GM19467 (cell line): Measurements from ENCODE around the gene ERC1.

ENCODE experiments used
- ATAC-seq: cut with Tn5 transposase; IDR thresholded peaks from one replicate; pipeline ENCODE4 v1.9.1; 2021; ENCODE audit warnings: mild to moderate bottlenecking, moderate library complexity; ENCODE audit not compliant: unreplicated experiment

The ERC1 gene

DNA sequence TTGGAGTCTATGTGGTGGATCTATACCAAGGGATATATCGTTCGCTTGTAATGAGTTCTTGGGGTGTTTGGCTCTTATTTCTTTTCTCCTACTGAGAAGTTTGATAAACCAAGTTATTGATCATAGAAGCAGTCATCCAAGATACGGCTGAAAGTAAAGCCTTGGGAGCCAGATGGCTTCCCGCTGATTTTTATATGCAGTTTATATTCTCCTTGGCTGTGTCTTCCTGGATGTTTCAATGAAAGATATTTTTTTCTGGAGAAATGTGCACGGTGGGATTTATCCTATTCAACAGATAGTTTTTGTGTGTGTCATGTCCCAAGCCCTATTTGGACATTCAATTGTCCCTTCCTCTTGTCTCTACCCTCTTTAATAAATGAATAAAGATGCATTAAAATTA lies 289.0 kb downstream of the ERC1 start:
- ATAC-seq = no peak

DNA sequence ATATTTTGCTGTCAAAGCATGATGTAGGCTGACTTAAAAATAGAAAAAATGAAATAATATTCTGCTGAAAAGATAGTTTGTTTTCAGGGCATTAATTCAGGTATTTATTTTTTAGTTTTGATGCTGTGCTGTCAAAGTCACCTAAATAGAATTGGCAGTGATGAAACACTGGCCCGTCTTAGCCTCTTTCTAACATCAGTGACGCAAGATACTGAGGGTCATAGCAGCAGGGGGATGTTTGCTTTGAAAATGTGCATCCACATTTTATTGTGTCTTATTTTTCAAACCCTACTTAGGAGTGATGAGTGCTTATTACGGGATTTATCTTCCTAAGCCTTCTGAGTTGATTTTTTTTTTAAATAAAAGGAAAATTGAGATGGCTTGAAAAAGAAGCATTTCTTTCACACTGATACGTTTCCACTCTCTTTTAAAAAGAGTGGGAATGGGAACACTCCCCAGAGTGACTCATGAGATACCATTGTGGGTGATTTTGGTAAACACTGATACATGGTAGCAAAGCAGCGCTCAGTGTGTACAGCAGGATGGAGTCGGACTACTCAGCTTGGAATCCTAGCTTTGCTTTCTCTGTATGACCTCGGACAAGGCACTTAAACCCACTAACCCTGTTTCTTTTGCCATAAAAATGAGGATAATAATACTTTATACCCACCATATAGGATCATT lies 290.8 kb downstream of the ERC1 start:
- ATAC-seq = no peak

DNA sequence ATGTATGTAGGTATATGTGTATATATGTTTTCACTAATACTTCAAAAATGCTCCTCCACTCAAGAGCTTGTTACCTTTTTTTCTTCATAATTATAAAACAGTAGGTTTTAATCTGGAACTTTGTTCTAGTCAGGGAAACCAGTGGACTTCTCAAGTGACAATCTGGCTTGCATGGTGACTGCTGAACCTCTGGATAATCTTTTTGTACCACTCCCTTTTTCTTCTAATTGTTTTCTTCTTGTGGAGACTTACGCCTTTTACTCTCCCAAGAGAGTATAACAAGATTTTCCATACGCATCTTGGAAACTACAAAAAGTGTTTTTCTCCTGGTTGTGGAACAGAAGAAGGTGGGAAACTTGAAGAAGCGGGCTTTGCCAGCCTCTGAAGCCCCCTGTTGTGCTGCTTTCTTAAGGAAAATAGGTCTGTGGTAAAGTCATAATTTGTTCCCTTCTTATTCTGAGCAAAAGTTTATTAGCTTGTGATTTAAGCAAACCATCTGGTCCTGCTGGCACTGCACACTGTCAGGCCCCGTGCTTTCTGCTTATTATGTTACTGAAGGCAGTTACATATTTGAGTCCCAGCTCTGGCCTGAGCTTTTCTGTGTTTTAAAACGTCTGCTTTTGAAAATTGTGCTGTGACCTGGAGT lies 291.8 kb downstream of the ERC1 start:
- ATAC-seq = no peak

DNA sequence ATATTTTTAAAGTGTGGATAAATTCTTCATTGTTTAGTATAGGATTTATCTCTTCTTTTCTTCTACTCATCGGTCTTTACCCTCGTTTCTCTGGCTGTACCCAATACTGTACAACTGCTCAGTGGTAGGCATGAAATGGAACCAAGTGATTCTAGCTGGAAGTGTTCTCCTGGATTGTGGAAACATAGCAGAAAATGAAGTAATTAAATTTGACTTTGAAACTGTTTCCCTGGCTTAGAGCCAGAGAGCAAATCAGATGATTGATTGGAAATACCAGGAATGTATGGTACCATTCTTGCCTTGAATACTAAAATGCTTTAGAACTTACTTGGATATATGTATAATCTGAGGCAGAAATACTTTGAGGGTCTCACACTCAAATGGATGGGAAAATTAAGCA lies 292.3 kb downstream of the ERC1 start:
- no peak for ATAC-seq

DNA sequence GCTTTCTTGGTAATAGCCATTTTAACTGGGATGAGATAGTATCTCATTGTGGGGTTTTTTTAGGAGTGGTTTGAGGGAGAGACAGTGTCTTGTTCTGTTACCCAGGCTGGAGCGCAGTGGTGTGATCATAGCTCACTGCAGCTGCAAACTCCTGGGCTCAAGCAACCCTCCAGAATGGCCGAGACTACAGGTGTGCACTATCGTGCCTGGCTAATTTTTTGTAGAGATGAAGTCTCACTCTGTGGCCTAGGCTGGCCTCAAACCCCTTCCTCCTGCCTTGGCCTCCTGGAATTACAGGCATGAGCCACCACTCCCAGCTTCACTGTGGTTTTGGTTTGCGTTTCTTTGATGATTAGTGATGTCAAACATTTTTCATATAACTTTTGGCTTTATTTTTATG lies 293.6 kb downstream of the ERC1 start:
- ATAC-seq = no peak

DNA sequence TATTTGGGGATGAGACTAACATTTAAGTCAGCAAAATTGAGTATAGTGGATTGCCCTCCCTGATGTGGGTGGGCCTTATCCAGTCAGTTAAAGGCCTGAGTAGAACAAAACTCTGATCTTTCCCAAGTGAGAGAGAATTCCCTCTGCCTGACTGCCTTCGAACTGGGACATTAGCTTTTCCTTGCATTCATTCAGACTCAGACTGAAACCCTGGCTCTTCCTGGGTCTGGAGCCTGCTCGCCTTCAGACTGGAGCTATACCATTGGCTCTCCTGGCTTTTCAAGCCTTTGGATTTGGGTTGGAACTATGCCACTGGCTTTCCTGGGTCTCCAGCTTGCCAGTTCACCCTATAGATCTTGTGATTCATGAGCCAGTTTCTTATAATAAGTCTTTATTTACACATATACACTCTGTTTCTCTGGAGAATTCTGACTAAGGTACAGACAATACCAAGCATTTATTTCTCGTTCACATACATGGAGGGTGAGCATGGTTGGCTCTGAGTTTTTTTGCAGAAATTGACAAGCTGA lies 296.5 kb downstream of the ERC1 start:
- ATAC-seq = no peak

DNA sequence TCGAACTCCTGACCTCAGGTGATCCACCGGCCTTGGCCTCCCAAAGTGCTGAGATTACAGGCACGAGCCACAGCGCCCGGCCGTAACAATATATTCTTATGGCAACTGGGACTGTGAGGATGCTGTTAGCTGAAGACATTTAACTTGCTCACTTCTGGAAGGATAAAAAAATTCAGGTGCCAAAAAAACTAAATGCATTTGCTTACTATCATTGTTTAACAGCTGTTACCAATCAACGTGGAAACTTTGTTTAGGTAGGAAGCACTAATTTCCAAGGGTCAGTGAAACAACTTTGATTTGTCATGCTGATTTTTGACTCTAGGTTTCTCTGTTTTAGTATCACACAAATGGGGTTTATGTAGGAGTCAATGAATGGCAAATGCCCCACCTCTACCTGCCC lies 297.3 kb downstream of the ERC1 start:
- ATAC-seq = no peak

DNA sequence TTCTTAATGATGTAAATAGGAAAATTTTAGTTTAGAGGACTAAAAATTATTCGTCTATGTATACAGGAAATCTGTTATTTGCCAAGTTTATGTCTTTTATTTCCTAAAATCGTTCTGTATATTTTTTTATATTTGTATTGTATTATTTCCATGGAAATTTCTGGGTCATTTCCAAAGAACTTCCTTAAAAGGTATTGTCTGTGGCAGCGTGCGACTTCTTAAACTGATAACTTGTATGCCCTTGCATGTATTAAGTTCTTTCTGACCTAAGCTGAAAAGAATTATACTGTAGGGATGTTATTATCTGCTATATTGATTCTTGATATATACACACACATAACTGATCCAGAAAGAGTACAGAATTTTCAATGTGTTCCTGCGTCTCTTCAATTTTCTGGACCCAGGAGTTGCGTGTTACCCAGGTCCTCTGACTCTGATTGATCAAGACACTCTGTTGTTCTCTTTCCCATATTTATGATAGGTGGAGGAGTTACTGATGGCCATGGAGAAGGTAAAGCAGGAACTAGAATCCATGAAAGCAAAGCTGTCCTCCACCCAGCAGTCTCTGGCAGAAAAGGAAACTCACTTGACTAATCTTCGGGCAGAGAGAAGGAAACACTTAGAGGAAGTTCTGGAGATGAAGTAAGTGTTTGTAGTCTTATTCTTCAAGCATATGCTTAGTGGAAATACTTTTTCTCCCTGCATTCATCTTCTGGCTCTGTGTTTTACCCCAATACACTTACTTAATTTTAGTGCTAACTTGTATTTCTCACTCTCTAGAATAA lies 298.5 kb downstream of the ERC1 start:
- no peak for ATAC-seq

DNA sequence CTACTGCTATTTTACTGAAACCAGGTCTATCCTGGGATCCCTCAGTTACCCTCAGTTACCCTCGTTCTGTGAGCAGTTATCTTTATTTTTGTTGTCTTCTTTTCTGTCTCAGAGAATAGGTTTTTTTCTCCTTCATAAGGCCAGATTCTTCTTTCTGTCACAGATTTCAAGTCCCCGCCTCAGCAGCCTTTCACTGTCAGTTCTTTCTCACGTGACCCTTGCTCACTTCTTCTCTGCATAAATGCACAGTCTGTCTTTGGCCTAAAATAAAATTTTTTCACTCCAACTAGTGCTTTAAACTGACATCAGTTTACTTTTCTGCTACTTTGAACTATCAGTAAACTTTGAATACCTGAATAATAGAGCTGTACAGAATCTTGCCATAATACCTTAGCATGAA lies 299.7 kb downstream of the ERC1 start:
- no peak for ATAC-seq

DNA sequence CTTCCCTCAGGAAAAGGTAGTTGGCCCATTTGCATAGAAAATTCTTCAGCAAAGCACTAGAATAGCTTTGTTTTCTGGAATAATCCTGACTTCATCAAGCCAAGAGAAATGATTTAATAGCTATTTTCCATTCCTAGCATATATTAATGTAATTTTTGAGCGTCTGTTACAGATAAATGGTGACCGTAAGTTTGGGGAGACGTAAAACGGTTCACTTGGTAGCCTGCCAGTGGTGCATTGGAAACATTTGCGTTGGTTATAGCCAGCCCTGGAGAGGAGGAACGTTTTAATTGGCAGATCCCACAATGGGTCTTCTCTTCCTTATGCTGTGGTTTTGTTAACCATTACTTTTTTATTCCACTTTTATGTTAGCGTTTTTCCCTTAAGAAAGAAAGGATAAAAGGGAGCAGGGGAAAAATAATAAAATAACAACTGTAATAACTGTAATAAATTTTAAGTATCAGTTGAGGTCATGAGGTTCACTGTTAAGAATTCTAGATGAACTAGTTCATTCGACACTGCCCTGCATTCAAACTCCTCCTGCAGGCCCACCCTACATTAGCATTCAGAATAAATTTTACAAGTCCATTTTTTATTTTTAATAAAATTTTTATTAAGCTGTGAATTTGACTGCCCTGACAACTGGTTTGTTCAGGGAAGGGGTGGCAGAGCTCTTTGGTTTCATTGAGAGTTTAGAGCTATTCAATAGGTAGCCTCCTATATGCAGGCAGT lies 300.7 kb downstream of the ERC1 start:
- ATAC-seq = no peak

DNA sequence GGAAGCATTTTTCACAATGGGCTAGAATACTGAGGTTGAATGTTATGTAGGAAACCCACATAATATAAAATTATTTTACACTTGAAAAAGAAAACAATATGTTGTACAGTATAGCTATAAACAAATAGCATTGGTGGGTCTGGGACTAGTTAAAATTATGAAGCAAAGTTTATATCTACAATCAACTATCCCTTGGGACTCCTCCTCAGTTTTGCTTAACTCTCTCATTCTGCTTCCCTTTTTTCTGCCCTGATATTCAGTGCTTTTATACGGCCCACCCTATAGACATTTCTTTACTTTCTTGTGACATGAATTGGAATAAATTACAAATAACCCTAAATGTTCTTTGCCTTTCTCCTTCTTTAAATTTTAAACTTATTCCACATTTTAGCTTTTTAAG lies 302.9 kb downstream of the ERC1 start:
- ATAC-seq = no peak

DNA sequence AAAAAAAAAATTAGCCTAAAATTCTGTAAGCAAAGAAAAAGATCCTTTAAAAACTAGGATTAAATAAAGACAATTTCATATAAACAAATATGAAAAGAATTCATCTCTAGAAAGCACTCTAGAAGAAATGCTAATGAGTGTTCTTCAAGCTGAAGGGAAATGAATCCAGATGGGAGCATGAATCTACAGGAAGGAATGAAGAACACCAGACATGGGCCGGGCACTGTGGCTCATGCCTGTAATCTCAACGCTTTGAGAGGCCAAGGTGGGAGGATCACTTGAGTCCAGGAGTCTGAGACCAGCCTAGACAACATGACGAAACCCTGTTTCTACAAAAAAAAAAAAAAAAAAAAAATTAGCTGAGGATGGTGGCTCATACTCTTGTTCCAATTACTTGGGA lies 306.2 kb downstream of the ERC1 start:
- no peak for ATAC-seq

DNA sequence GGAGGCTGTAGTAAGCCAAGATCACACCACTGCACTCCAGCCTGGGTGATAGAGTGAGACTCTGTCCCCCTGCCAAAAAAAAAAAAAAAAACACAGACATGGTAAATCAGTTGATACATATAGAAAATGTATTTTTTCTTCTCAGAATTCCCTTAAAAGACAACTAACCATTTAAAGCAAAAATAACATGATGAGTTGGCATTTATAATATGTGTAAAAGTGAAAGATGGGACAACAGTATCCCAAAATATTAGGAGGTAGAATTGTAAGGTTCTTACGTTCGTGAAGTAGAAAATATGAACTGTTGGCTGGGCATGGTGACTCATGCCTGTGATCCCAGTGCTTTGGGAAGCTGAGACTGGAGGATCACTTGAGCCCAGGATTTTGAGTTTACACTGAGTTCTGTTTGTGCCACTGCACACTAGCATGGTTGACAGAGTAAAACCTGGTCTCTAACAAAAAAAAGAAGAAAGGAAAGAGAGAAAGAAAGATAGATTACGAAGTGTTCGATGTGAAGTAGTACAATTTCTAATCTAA lies 306.7 kb downstream of the ERC1 start:
- no peak for ATAC-seq

DNA sequence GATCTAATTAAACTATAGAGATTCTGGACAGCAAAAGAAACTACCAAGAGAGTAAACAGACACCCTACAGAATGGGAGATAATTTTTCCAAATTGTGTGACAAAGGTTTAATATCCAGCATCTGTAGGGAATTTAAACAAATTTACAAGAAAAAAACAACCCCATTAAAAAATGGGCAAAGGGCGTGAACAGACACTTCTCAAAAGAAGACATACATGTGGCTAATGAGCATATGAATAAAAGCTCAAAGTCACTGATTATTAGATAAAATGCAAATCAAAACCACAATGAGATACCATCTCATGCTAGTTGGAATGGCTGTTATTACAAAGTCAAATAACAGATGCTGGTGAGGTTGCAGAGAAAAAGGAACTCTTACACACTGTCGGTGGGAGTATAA lies 309.4 kb downstream of the ERC1 start:
- ATAC-seq = no peak

DNA sequence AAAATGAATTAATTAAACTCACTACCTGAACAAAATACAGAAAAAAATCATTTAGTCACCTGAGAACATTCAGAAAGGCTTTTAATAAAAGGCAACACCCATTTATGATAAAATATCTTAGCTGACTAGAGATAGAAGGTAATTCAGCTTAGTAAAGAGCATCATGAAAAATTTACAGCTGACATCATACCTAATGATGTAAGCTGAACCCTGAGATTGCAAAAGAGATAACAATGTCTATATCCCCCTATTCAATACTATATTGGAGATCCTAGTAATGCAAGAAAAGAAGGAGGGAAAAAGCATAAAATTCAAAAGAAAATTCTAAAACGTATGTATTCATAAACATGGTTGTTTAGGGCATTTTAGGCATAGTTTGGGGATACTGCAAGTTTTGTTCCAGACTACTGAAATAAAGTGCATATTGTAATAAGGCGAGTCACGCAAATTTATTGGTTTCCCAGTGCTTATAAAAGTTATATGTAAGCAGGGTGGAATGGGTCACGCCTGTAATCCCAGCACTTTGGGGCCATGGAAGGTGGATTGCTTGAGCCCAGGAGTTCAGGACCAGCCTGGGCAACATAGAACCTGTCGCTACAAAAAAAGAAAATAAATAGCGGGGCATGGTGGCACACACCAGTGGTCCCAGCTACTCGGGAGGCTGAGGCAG lies 311.3 kb downstream of the ERC1 start:
- no peak for ATAC-seq

DNA sequence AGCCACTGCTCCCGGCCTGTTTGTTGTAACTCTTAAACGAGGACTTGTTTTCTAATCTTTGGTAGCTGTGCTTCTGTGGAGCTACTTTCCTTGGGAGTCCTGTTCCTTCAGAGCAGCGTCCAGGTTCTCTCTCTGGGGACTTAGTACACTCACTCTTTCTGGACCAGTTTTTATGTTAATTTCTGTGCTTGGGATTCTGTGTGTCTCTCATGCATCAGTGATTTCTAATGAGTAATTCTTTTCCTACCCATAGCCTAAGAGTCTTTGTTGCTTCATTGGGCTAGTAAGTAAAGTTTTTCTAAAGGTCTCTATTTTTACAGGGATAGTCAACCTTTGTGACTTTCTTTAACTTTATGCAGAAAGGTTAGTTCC lies 314.0 kb downstream of the ERC1 start:
- no peak for ATAC-seq

DNA sequence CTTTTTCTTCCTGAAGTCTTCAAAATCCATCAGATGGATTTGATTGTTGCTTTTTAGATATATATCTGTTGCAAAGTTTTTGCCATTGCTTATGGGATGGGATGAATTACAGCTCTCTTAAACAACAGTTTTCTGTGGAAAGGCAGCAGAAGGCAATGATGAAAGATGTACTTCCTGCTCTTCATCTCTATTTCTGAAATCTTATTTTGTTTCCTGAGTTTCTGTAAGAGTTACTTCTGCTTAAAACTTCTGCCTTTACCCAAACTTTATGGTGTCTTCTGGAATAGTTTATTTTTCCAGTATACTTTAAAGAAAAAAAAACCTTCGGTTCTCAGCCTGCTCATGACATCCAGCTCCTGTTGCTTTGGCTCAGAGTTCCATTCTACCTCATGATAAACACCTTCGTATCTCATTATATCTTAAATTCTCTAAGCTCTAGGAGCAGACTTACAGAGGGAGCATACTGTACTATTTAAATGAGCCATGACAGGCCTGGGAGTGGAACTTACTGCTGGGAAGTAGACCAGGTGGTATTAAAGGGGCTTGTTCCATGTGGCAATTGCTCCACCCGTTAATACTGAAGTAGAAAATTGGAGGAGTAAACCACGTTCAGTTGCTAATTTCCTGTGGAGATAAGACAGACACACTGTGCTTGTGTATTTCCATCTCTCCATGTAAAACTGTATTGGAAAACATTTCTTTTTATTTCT lies 314.9 kb downstream of the ERC1 start:
- no peak for ATAC-seq

DNA sequence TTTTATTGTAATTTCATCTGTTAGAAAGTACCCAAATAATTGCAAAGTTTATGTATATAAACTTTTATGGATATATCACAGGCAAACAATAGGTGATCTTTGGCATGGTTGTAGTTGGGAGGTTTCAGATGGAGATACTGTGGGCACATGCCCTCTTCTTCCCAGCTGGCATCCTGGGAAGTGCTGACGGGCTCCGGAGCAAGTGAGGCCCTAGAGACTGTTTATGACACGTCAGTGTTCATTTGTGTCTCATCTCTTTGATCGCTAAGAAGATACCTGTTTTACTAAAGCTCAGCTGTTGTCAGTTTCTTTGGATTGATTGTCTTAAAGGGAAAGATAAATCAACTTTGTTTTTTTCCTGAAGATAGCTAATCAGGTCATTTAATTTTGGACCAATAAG lies 315.8 kb downstream of the ERC1 start:
- no peak for ATAC-seq

DNA sequence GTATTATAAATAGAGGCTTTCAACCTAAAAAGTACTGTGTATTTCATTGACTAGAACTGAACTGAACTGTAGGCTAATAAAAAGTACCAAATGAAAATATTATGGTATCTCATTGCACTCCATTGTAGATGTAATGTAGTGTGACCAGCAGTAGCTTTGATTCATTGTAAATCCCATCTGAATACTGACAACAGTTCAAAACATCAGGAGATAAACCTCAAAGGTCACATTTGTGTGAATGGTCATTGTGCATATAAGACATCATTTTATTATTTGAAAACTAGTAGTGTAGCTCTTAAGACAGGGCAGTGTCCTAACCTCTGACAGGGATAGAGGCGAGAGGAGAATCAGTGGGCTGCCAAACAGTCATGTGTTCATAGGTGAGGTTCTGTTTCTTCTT lies 316.8 kb downstream of the ERC1 start:
- no peak for ATAC-seq

DNA sequence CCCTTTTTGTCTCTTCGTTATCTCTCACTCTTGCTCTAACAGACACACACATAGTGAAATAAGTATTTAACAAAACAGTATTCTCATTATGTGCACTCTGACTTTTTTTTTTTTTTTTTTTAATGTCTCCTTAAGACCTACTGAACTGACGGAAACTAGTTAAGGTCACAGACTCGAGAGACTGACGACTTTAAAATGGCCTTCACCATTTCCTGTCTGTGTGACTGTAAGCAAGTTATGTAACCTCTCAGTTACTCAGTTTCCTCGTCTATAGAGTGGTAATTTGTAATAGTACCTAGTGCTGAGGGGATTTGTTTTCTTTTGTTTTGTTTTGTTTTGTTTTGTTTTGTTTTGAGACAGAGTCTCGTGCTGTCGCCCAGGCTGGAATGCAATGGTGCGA lies 318.6 kb downstream of the ERC1 start:
- no peak for ATAC-seq
